Measurements from ENCODE around the gene RUVBL1. TPM values are rescaled to one million over a fixed set of nuclear protein-coding genes. Genes with fewer than 3 reads are reported as not detected.

Gene RUVBL1
- total RNA-seq, 4 donors from 2014 or later = 12.1 to 26.3 (median 21.4) TPM

- intact Hi-C loops (cut with DNase I; ENCODE audit: low total_unique reads) = no loop called here
- Histone ChIP-seq H3K36me3 (no peaks in the 10 kb centered on the region), H3K27ac (no peak overlapping the region), H3K9me3 (no peaks in the 10 kb centered on the region), H3K27me3 (no peaks in the 10 kb centered on the region), H3K4me3 (no peak overlapping the region), H3K4me1 (no peaks in the 10 kb centered on the region)
- no peak for TF ChIP-seq POLR2A (IDR thresholded peaks at IDR 0.05)
- no peak for TF ChIP-seq CTCF (IDR thresholded peaks at IDR 0.05 in 4 of 5, conservative IDR thresholded peaks at IDR 0.05 in 1 of 5)
- ATAC-seq (no peak), DNase-seq (no peak)
- in situ Hi-C loops (cut with MboI; ENCODE audit: low sequenced_read_pairs in 4 of 4) = no loop called here
Measured at GRCh38 chr3:128040660-128041059, 83.0 kb downstream of the RUVBL1 start.

- intact Hi-C loops (cut with DNase I; ENCODE audit: low total_unique reads) = no loop called here
- TF ChIP-seq CTCF (IDR thresholded peaks at IDR 0.05 in 4 of 5, conservative IDR thresholded peaks at IDR 0.05 in 1 of 5) (no peak), POLR2A (IDR thresholded peaks at IDR 0.05) (no peak)
- no peak for ATAC-seq
Measured at GRCh38 chr3:128040041-128040440, 83.6 kb downstream of the RUVBL1 start.

GRCh38 chr3:128036119-128036518 lies 87.5 kb downstream of the RUVBL1 start:
- H3K36me3 ChIP-seq = no peaks in the 10 kb centered on the region
- H3K9me3 ChIP-seq = no peaks in the 10 kb centered on the region
- no peak for DNase-seq
- intact Hi-C loops (cut with DNase I; ENCODE audit: low total_unique reads) = no loop called here
- H3K4me1 ChIP-seq = no peaks in the 10 kb centered on the region
- H3K27me3 ChIP-seq = no peaks in the 10 kb centered on the region
- H3K27ac ChIP-seq = no peak overlapping the region
- in situ Hi-C loops (cut with MboI; ENCODE audit: low sequenced_read_pairs in 4 of 4) = no loop called here
- ATAC-seq = no peak
- no peak overlapping the region for H3K4me3 ChIP-seq
- TF ChIP-seq CTCF (IDR thresholded peaks at IDR 0.05 in 4 of 5, conservative IDR thresholded peaks at IDR 0.05 in 1 of 5) (no peak), POLR2A (IDR thresholded peaks at IDR 0.05) (no peak)

More at GRCh38 chr3:128040041-128040440, 83.6 kb downstream of the RUVBL1 start:
- Histone ChIP-seq H3K4me1 (no peaks in the 10 kb centered on the region), H3K27ac (no peak overlapping the region), H3K9me3 (no peaks in the 10 kb centered on the region), H3K4me3 (no peak overlapping the region), H3K36me3 (no peaks in the 10 kb centered on the region), H3K27me3 (no peaks in the 10 kb centered on the region)
- DNase-seq = no peak
- in situ Hi-C loops (cut with MboI; ENCODE audit: low sequenced_read_pairs in 4 of 4) = no loop called here

GRCh38 chr3:128033102-128033501 lies 90.5 kb downstream of the RUVBL1 start:
- DNase-seq (no peak), ATAC-seq (no peak)
- TF ChIP-seq CTCF (IDR thresholded peaks at IDR 0.05 in 4 of 5, conservative IDR thresholded peaks at IDR 0.05 in 1 of 5) = no peak
- TF ChIP-seq POLR2A (IDR thresholded peaks at IDR 0.05) = no peak
- Histone ChIP-seq H3K4me1 (no peaks in the 10 kb centered on the region), H3K4me3 (no peak overlapping the region), H3K36me3 (no peaks in the 10 kb centered on the region), H3K27me3 (no peaks in the 10 kb centered on the region), H3K27ac (no peak overlapping the region), H3K9me3 (no peaks in the 10 kb centered on the region)
- intact Hi-C loops (cut with DNase I; ENCODE audit: low total_unique reads) (no loop called here), in situ Hi-C loops (cut with MboI; ENCODE audit: low sequenced_read_pairs in 4 of 4) (no loop called here)

Other genes starting within 250 kb of the RUVBL1 start
- gene KBTBD12, start 208.6 kb downstream of the RUVBL1 start, total RNA-seq = 10 to 100 TPM; 16.0 to 28.7 (median 22.1) TPM
- gene SEC61A1, start 71.4 kb downstream of the RUVBL1 start, total RNA-seq = 100 to 1,000 TPM in 2 of 4 donors, 10 to 100 TPM in 2; 81.6 to 135 (median 106) TPM
- 10 to 100 TPM; 21.0 to 29.4 (median 23.4) TPM for gene EEFSEC, start 29.7 kb upstream of the RUVBL1 start, total RNA-seq

Data from gastrocnemius medialis (tissue), 4 donors.